GM19351 (cell line): Measurements from ENCODE around the gene MARCKSL1.
"Not testable (repeated sequence)": the region's sequence is repeated elsewhere in the genome, so short reads cannot be mapped to it uniquely, and the experiment has no call there.

ENCODE experiments used
- ATAC-seq: cut with Tn5 transposase; IDR thresholded peaks from one replicate; pipeline ENCODE4 v1.9.1; 2021; ENCODE audit warnings: mild to moderate bottlenecking, moderate library complexity; ENCODE audit not compliant: unreplicated experiment

The MARCKSL1 gene

GRCh38 chr1:32291708-32292538 lies 44.1 kb downstream of the MARCKSL1 start, which contains the start of gene HDAC1:
Gene HDAC1, plus strand, starts transcription at chr1:32292083. Its CDS starts 87 bp downstream, at chr1:32292170.
- ATAC-seq: peak; percentile 98

- ATAC-seq: no peak
Observed at GRCh38 chr1:32291145-32291707, 44.8 kb downstream of the MARCKSL1 start.

- ATAC-seq: no peak
Observed at GRCh38 chr1:32289256-32289655, 46.8 kb downstream of the MARCKSL1 start.

- no peak for ATAC-seq
Observed at GRCh38 chr1:32286763-32287162, 49.3 kb downstream of the MARCKSL1 start.

- no peak for ATAC-seq
Observed at GRCh38 chr1:32285658-32286057, 50.4 kb downstream of the MARCKSL1 start.

- not testable (repeated sequence) for ATAC-seq
Observed at GRCh38 chr1:32284777-32285176, 51.3 kb downstream of the MARCKSL1 start.
